DND-41 (cell line): ENCODE measurements around the gene BRAT1.

ENCODE experiments used
- ATAC-seq: fragments of 200-7000 bp; cut with Tn5 transposase; 3 replicates; pipeline ENCODE4 v1.9.1; 2021; ENCODE audit warnings: low read depth; ENCODE audit not compliant: insufficient read depth
- DNase-seq: peaks from one replicate; pipeline ENCODE4 v3.0.0-alpha.2; 2020
- H2AFZ ChIP-seq: 2 replicates; pipeline ENCODE4 v1.6.0; 2012; ENCODE audit warnings: low read depth, low read length
- H3K27ac ChIP-seq: 2 replicates; pipeline ENCODE4 v1.5.1; 2012; ENCODE audit warnings: low read length, inconsistent platforms
- H3K27me3 ChIP-seq: fragments of 200-600 bp; sonication (generic); 2 replicates; pipeline ENCODE4 v1.6.0; 2012; ENCODE audit warnings: low read length, mild to moderate bottlenecking, inconsistent platforms; ENCODE audit not compliant: insufficient read depth, poor library complexity
- H3K36me3 ChIP-seq: 2 replicates; pipeline ENCODE4 v1.5.1; 2012; ENCODE audit warnings: low read length, inconsistent platforms; ENCODE audit not compliant: insufficient read depth
- H3K4me1 ChIP-seq: 2 replicates; pipeline ENCODE4 v1.5.1; 2012; ENCODE audit warnings: mild to moderate bottlenecking, low read length; ENCODE audit not compliant: insufficient read depth
- H3K4me2 ChIP-seq: 2 replicates; pipeline ENCODE4 v1.6.0; 2012; ENCODE audit warnings: mild to moderate bottlenecking, moderate library complexity, low read length, inconsistent platforms; ENCODE audit not compliant: insufficient read depth
- H3K4me3 ChIP-seq, 2 experiments: fragments of 200-600 bp in 1 of 2; shearing (Covaris generic) in 1 of 2; 2 replicates each; pipeline ENCODE4 v1.5.1; 2012 to 2016; ENCODE audit warnings: inconsistent platforms in 2 of 2, low read length in 2 of 2, mild to moderate bottlenecking in 2 of 2, low read depth in 1 of 2, moderate library complexity in 1 of 2
- H3K79me2 ChIP-seq: 2 replicates; pipeline ENCODE4 v1.6.0; 2012; ENCODE audit warnings: low read length, inconsistent platforms; ENCODE audit not compliant: insufficient read depth
- H3K9ac ChIP-seq: 2 replicates; pipeline ENCODE4 v1.6.0; 2012; ENCODE audit warnings: low read depth, mild to moderate bottlenecking, inconsistent platforms, low read length, moderate library complexity
- H3K9me3 ChIP-seq: 2 replicates; pipeline ENCODE4 v1.5.1; 2012; ENCODE audit warnings: low read length, moderate library complexity, mild to moderate bottlenecking, inconsistent platforms; ENCODE audit not compliant: insufficient read depth, severe bottlenecking
- H4K20me1 ChIP-seq: 2 replicates; pipeline ENCODE4 v1.6.0; 2012; ENCODE audit warnings: low read length; ENCODE audit not compliant: insufficient read depth
- EZH2 ChIP-seq: IDR thresholded peaks from 3 replicates; pipeline ENCODE4 v1.6.1; 2012; ENCODE audit warnings: borderline replicate concordance, low read depth, mild to moderate bottlenecking, moderate library complexity, low read length, inconsistent platforms; ENCODE audit not compliant: severe bottlenecking
- TF ChIP-seq, protein P1 (sequence below): IDR thresholded peaks from 2 replicates; pipeline ENCODE4 v1.5.1; 2012; ENCODE audit warnings: borderline replicate concordance, low read length, moderate library complexity, mild to moderate bottlenecking; ENCODE audit not compliant: poor library complexity, severe bottlenecking; ENCODE audit errors: extremely low read depth

BRAT1 gene

DNA sequence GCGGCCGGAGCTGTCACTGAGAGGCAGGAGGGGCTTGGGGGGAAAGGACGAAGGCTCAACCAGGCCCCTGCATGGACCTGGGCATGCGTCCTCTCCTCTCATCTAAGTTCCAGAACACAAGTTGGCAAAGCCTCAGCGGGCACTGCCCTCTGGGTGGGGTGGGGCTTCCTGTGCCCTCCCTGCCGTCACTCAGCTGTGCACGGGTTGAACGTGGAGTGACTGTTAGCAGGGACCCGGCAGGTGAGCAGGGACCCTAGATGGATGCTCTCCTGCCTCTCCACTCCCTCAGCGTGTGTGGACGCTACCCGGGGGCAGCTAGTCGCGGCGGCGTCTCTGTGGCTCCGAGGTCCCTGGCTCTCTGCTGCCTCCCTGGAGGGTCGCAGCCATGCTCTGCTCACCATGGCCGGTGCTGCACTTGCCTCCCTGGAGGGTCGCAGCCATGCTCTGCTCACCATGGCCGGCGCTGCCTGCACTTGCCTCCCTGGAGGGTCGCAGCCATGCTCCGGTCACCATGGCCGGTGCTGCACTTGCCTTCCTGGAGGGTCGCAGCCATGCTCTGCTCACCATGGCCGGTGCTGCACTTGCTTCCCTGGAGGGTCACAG is 40.0 kb upstream of the BRAT1 start:
- Histone ChIP-seq H3K4me2 (no peak overlapping the region), H3K9me3 (no peaks in the 10 kb centered on the region), H3K4me3 (no peak overlapping the region), H3K36me3 (peaks cover 26% of the 10 kb centered on the region), H4K20me1 (no peaks in the 10 kb centered on the region; the same call in 1 of the 2 replicates), H3K79me2 (no peaks in the 10 kb centered on the region), H3K27ac (no peak overlapping the region), H3K9ac (no peak overlapping the region), H3K4me1 (no peaks in the 10 kb centered on the region), H3K27me3 (no peaks in the 10 kb centered on the region), H2AFZ (no peak overlapping the region)
- TF ChIP-seq, protein P1, sequence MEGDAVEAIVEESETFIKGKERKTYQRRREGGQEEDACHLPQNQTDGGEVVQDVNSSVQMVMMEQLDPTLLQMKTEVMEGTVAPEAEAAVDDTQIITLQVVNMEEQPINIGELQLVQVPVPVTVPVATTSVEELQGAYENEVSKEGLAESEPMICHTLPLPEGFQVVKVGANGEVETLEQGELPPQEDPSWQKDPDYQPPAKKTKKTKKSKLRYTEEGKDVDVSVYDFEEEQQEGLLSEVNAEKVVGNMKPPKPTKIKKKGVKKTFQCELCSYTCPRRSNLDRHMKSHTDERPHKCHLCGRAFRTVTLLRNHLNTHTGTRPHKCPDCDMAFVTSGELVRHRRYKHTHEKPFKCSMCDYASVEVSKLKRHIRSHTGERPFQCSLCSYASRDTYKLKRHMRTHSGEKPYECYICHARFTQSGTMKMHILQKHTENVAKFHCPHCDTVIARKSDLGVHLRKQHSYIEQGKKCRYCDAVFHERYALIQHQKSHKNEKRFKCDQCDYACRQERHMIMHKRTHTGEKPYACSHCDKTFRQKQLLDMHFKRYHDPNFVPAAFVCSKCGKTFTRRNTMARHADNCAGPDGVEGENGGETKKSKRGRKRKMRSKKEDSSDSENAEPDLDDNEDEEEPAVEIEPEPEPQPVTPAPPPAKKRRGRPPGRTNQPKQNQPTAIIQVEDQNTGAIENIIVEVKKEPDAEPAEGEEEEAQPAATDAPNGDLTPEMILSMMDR = no peak
- no peak for TF ChIP-seq EZH2
- DNase-seq (no peak), ATAC-seq (no peak)

DNA sequence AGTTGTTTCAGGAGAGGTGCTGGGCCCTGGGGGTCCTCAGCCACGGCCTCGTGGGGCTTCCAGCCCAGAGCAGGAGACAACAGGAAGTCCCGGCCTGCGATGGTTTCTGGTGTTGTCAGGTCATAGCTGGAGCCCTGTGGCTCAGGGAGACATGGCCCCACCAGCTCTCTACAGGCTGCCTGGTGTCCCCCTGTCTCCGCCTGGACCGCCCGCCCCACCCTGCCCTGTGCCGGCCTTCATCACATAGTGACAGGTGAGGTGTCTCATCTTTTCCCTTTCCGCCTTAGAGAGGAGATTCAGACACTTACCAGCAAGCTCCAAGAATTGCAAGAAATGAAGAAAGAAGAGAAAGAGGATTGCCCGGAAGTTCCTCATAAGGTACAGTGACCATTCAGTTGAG is 39.3 kb upstream of the BRAT1 start:
- H3K27ac ChIP-seq = no peak overlapping the region
- DNase-seq = no peak
- H3K4me2 ChIP-seq = no peak overlapping the region
- H2AFZ ChIP-seq = no peak overlapping the region
- TF ChIP-seq, protein P1 = no peak
- no peak for TF ChIP-seq EZH2
- no peaks in the 10 kb centered on the region; the same call in 1 of the 2 replicates for H4K20me1 ChIP-seq
- no peaks in the 10 kb centered on the region for H3K9me3 ChIP-seq
- H3K36me3 ChIP-seq = peaks cover 26% of the 10 kb centered on the region
- no peak overlapping the region for H3K9ac ChIP-seq
- H3K27me3 ChIP-seq = no peaks in the 10 kb centered on the region
- no peaks in the 10 kb centered on the region for H3K79me2 ChIP-seq
- H3K4me3 ChIP-seq = no peak overlapping the region
- no peaks in the 10 kb centered on the region for H3K4me1 ChIP-seq
- no peak for ATAC-seq

DNA sequence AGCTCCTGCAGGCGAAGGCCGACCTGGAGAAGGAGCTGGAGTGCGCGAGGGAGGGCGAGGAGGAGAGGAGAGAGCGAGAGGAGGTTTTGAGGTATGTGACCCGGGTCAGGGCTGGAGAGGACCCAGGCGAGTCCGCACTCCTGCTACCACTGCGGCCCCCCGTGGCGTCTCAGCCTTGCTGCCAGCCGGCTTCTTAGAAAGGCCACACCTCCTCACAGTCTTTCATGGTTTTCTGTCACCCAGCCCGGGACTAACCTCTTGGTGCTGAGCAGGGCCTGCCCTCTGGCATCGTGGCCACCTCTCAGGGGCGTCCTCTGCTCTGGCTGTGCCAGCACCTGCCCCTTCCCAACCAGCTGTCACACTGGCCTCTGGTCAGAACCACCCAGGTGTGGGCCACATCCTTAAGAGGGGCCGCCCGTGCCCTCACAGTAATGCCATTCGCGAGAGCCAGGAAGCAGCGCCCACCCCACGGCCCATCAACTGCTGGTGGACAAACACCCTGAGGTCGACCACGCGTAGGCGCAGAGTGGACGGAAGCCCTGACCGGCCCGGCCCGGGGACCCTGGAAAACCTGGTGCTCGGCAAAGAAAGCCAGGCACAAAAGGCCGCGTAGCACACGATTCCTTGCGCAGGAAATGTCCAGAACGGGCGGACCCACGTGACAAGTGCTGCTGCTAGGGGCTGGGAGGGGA is 37.9 kb upstream of the BRAT1 start:
- H4K20me1 ChIP-seq = no peaks in the 10 kb centered on the region; the same call in 1 of the 2 replicates
- no peak overlapping the region for H3K27ac ChIP-seq
- DNase-seq (no peak), ATAC-seq (no peak)
- H3K9ac ChIP-seq = no peak overlapping the region
- no peaks in the 10 kb centered on the region for H3K79me2 ChIP-seq
- H3K4me2 ChIP-seq = no peak overlapping the region
- peaks cover 26% of the 10 kb centered on the region for H3K36me3 ChIP-seq
- no peaks in the 10 kb centered on the region for H3K9me3 ChIP-seq
- no peak for TF ChIP-seq EZH2
- TF ChIP-seq, protein P1 = no peak
- no peaks in the 10 kb centered on the region for H3K27me3 ChIP-seq
- H3K4me1 ChIP-seq = no peaks in the 10 kb centered on the region
- no peak overlapping the region for H3K4me3 ChIP-seq
- H2AFZ ChIP-seq = no peak overlapping the region
